GM18870 (cell line): ENCODE data around the gene ERN2.

Source experiments
- ATAC-seq: cut with Tn5 transposase; IDR thresholded peaks from one replicate; pipeline ENCODE4 v1.9.1; 2021; ENCODE audit warnings: moderate library complexity; ENCODE audit not compliant: unreplicated experiment

ERN2 gene

DNA sequence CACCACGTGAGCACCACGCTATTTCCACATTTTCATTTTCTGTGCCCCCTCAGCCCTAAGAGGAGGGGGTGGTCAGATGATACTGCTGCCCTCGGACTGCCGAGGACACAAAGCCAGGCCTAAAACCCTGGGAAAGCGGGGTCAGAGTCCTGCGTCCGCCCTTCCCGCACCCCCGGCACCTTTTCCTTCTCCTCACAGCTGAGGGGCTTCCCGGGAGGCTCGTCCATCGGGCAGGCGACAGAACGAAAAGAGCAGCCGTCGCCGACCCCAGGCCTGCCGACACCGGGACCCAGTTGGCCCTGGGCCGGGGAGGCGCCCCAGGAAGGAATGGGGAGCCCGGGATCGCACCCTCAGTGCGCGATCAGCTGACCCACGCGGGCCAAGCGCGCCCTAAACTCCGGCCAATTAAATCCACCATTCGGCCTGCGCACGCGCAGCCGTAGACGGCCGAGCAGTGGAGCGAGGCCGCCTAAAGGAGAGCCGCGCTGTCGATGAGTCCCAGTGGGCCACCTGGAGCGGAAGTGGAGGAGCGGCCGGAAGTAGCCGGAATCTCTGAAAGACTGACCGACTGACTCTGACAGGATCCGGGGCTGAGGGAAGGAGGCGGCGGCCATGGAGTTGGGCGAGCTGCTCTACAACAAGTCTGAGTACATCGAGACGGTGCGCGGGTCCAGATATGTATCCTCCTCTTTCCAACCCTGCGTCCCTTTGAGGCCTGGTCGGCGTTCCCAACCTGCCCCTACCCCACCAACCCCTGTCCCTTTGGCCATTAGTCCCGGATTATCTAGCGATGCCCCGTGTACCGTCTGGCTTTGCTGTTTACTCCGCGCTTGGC, 71.9 kb downstream of the ERN2 start, which contains the start of the genes DCTN5 and PALB2:
TSS of gene DCTN5 (plus strand) at position 536 of the 835 bp plus-strand sequence. CDS start at position 613, 77 bp downstream.
TSS of gene PALB2 (minus strand) at position 380 of the 835 bp plus-strand sequence. CDS start at position 227, 153 bp downstream.
- ATAC-seq, result peak; percentile 91

- ATAC-seq, result no peak
Measured at GRCh38 chr16:23640615-23640930, 72.4 kb downstream of the ERN2 start.
